Hepatocyte (in vitro differentiated cells): ENCODE data around the gene SYT8. TPM values are rescaled to one million over a fixed set of nuclear protein-coding genes. Genes with fewer than 3 reads are reported as not detected.

Experiments
- DNase-seq: peaks from one replicate; pipeline ENCODE4 v3.0.0-alpha.2; 2016; ENCODE audit warnings: low spot score
- H2AFZ ChIP-seq: fragments of 200-600 bp; sonication (generic); 2 replicates; pipeline ENCODE4 v1.6.0; 2016; ENCODE audit warnings: antibody characterized with exemption, mild to moderate bottlenecking
- H3K27ac ChIP-seq: fragments of 200-600 bp; sonication (generic); 2 replicates; pipeline ENCODE4 v1.5.1; 2016; ENCODE audit warnings: mild to moderate bottlenecking
- H3K27me3 ChIP-seq: fragments of 200-600 bp; sonication (generic); 2 replicates; pipeline ENCODE4 v1.6.1; 2016
- H3K36me3 ChIP-seq: fragments of 200-600 bp; sonication (generic); replicated peaks from 2 replicates; pipeline ENCODE4 v1.5.1; 2016; ENCODE audit warnings: low read depth; ENCODE audit not compliant: insufficient read depth
- H3K4me1 ChIP-seq: fragments of 200-600 bp; sonication (generic); 2 replicates; pipeline ENCODE4 v1.5.1; 2016; ENCODE audit warnings: mild to moderate bottlenecking, moderate library complexity; ENCODE audit not compliant: insufficient read depth
- H3K4me2 ChIP-seq: fragments of 200-600 bp; sonication (generic); 2 replicates; pipeline ENCODE4 v1.6.0; 2016
- H3K4me3 ChIP-seq: fragments of 200-600 bp; sonication (generic); 2 replicates; pipeline ENCODE4 v1.5.1; 2016; ENCODE audit warnings: mild to moderate bottlenecking
- H3K79me2 ChIP-seq: fragments of 200-600 bp; sonication (generic); 2 replicates; pipeline ENCODE4 v1.6.0; 2017; ENCODE audit warnings: mild to moderate bottlenecking
- H3K9me2 ChIP-seq: fragments of 200-600 bp; sonication (generic); replicated peaks from 2 replicates; pipeline ENCODE4 v1.6.0; 2017; ENCODE audit warnings: mild to moderate bottlenecking; ENCODE audit not compliant: insufficient read depth
- H3K9me3 ChIP-seq: fragments of 200-600 bp; sonication (generic); 2 replicates; pipeline ENCODE4 v1.5.1; 2016; ENCODE audit warnings: low read depth, mild to moderate bottlenecking
- H4K20me1 ChIP-seq: fragments of 200-600 bp; sonication (generic); 2 replicates; pipeline ENCODE4 v1.6.0; 2016; ENCODE audit warnings: mild to moderate bottlenecking; ENCODE audit not compliant: insufficient read depth, poor library complexity, severe bottlenecking
- CTCF ChIP-seq: fragments of 200-600 bp; sonication (generic); IDR thresholded peaks from 2 replicates; pipeline ENCODE4 v1.5.1; 2016; ENCODE audit warnings: antibody characterized with exemption, mild to moderate bottlenecking; ENCODE audit not compliant: poor library complexity
- EZH2 ChIP-seq: fragments of 200-600 bp; sonication (generic); IDR thresholded peaks from 2 replicates; pipeline ENCODE4 v1.6.1; 2016; ENCODE audit warnings: antibody characterized with exemption, mild to moderate bottlenecking, borderline replicate concordance
- EZH2phosphoT487 ChIP-seq: fragments of 200-600 bp; sonication (generic); IDR thresholded peaks from one replicate; pipeline ENCODE4 v1.6.1; 2018; ENCODE audit warnings: antibody characterized with exemption, mild to moderate bottlenecking, low read depth, moderate library complexity; ENCODE audit not compliant: unreplicated experiment, severe bottlenecking
- WGBS: methylation state at CpG from one replicate; pipeline ENCODE4 v1.1.6; 2016; ENCODE audit warnings: low lambda C conversion rate; ENCODE audit errors: missing lambda C conversion rate; 5-methylcytosine and 5-hydroxymethylcytosine counted together
- polyA plus RNA-seq: library from polyadenylated mRNA; unstranded; fragments of >200 nt; fragmentation: Nextera tagmentation; extraction: Ambion mirVana; gene quantifications from 2 replicates; pipeline ENCODE4 v1.2.1, GENCODE V29; 2016
- total RNA-seq: library from RNA; depleted of rRNA; stranded (reverse); fragments of >200 nt; gene quantifications from 2 replicates; pipeline ENCODE4 v1.2.3, GENCODE V29; 2014

The SYT8 gene
- total and polyA plus RNA-seq, 2 experiments from 2014 or later, result 6.3 to 29.2 TPM

GRCh38 chr11:1879941-1880720 lies 45.3 kb downstream of the SYT8 start:
- Histone ChIP-seq H3K4me1 (peaks cover 55% of the 10 kb centered on the region), H3K27me3 (no peaks in the 10 kb centered on the region), H3K79me2 (no peaks in the 10 kb centered on the region), H3K9me2 (no peaks in the 10 kb centered on the region), H3K4me2 (no peak overlapping the region), H2AFZ (no peak overlapping the region), H3K27ac (peak overlapping the region; percentile 99), H3K36me3 (no peaks in the 10 kb centered on the region), H4K20me1 (no peaks in the 10 kb centered on the region), H3K9me3 (no peaks in the 10 kb centered on the region), H3K4me3 (no peak overlapping the region)
- WGBS, result 95% methylated on average over 31 of the region's 32 CpGs
- peak; percentile 30 for DNase-seq
- TF ChIP-seq EZH2phosphoT487, result no peak
- TF ChIP-seq CTCF, result no peak
- TF ChIP-seq EZH2, result no peak

DNA sequence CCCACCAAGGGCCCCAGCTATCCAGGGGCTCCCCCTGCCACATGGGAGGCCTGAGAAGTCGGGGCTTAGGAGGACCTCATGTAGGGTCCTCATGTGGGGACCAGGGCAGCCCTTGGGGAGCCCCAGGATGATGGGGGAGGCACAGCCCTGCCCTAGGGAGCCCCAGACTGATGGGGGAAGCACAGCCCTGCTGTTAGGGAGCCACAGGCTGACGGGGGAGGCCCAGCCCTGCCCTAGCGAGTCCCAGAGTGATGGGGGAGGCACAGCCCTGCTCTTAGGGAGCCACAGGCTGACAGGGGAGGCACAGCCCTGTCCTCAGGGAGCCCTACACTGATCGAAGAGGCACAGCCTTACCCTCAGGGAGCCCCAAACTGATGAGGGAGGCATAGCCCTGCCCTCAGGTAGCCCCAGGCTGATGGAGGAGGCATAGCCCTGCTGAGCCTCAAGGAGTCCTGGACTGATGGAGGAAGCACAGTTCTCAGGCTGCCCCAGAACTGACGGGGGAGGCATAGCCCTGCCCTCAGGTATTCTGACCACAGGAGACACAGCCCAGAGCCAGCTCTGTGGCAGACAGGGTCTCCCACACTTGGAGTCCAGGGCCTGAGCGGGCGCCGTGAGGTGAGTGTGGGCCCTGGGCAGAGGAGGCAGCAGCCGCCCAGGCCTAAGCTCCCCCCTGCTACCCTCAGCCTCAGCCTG lies 46.1 kb downstream of the SYT8 start:
- WGBS, result 92% methylated on average over 9 of the region's 9 CpGs
- no peak overlapping the region for H3K4me3 ChIP-seq
- H3K79me2 ChIP-seq, result no peaks in the 10 kb centered on the region
- no peak for TF ChIP-seq CTCF
- no peak for TF ChIP-seq EZH2
- TF ChIP-seq EZH2phosphoT487, result no peak
- H3K9me3 ChIP-seq, result no peaks in the 10 kb centered on the region
- H2AFZ ChIP-seq, result no peak overlapping the region
- H3K4me2 ChIP-seq, result no peak overlapping the region
- no peaks in the 10 kb centered on the region for H3K9me2 ChIP-seq
- H3K4me1 ChIP-seq, result peaks cover 48% of the 10 kb centered on the region
- peak overlapping the region; percentile 99 for H3K27ac ChIP-seq
- H4K20me1 ChIP-seq, result no peaks in the 10 kb centered on the region
- no peak for DNase-seq
- no peaks in the 10 kb centered on the region for H3K27me3 ChIP-seq
- H3K36me3 ChIP-seq, result no peaks in the 10 kb centered on the region

DNA sequence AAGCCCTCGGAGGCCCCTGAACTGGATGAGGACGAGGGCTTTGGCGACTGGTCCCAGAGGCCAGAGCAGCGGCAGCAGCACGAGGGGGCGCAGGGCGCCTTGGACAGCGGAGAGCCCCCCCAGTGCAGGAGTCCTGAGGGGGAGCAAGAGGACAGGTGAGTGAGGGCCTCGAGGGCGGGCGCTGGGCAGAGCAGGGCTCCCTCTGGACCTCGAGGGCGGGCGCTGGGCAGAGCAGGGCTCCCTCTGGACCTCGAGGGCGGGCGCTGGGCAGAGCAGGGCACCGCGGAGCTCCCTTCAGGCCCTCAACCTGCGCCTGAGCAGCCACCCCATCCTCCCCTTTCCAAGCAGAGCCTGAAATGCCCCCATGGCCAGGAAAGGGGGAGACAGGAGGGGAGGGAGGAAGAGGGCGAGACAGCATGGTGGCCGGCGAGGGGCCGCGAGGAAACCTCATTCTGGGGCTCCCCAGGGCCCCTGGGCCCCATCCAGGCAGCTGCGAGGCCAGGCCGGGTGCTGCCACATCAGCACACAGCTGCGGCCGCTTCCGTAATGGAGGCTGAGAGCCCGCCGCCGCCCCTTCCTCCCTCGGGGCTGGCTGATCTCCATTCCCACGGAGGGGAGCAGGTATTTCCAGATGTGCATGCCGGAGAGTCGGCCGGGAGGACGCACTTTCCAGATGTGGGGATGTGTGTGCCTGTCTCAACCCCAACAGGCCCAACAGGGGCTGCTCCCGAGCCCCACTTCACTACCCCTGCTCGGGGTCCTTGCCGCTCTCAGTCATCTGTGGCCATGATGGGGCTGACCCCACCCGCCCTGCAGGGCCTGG lies 46.9 kb downstream of the SYT8 start:
- no peak for DNase-seq
- no peak overlapping the region for H3K4me3 ChIP-seq
- no peaks in the 10 kb centered on the region for H4K20me1 ChIP-seq
- no peak overlapping the region for H3K4me2 ChIP-seq
- H3K27ac ChIP-seq, result peak overlapping the region; percentile 99
- H3K27me3 ChIP-seq, result no peaks in the 10 kb centered on the region
- WGBS, result 83% methylated on average over 36 of the region's 43 CpGs
- no peaks in the 10 kb centered on the region for H3K79me2 ChIP-seq
- peaks cover 40% of the 10 kb centered on the region for H3K4me1 ChIP-seq
- H3K9me3 ChIP-seq, result no peaks in the 10 kb centered on the region
- TF ChIP-seq EZH2phosphoT487, result no peak
- TF ChIP-seq CTCF, result no peak
- TF ChIP-seq EZH2, result no peak
- H2AFZ ChIP-seq, result no peak overlapping the region
- no peaks in the 10 kb centered on the region for H3K9me2 ChIP-seq
- H3K36me3 ChIP-seq, result no peaks in the 10 kb centered on the region
